Measurements from ENCODE around the gene PSTPIP2. TPM values are rescaled to one million over a fixed set of nuclear protein-coding genes. Genes with fewer than 3 reads are reported as not detected.
"Not testable (repeated sequence)": the region's sequence is repeated elsewhere in the genome, so short reads cannot be mapped to it uniquely, and the experiment has no call there.

Gene PSTPIP2
- total RNA-seq, 2 experiments from 2014 or later = 12.6 to 12.9 TPM

DNA sequence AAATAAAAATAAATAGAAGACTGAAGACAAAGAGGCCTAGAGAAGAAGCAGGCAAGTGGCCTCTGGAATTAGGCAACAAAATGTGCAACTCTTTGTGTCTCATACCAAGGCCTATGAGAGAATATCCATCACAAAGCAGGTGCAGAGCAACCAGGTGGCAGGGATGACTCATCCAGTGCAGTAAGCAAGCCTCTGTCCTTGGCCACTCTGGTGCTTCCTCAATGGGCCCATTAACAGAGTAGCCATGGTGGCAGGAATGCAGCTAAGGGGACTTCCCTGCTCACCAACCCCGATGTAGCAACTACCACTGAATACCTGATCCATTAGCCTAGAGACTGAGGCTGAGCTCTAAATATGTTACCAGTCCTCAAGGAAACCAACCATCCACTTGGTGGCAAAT, 94.0 kb downstream of the PSTPIP2 start:
- ATAC-seq (ENCODE audit: low read depth) (no peak), DNase-seq (no peak)
- POLR2A ChIA-PET = no interaction called here
- Mint-ChIP-seq H3K9me3 (no peaks in the 10 kb centered on the region), H3K36me3 (no peaks in the 10 kb centered on the region), H3K4me3 (no peak overlapping the region), H3K4me1 (peaks cover 6% of the 10 kb centered on the region), H3K27ac (no peak overlapping the region), H3K27me3 (no peaks in the 10 kb centered on the region)

GRCh38 chr18:45976974-45977373, 95.1 kb downstream of the PSTPIP2 start:
- Mint-ChIP-seq H3K4me3 (no peak overlapping the region), H3K9me3 (no peaks in the 10 kb centered on the region), H3K4me1 (peaks cover 6% of the 10 kb centered on the region), H3K27ac (no peak overlapping the region), H3K36me3 (no peaks in the 10 kb centered on the region), H3K27me3 (no peaks in the 10 kb centered on the region)
- POLR2A ChIA-PET = interaction anchor here (0.7 to 2.0 kb wide), 2 partner anchors 21 to 121 kb away, joined by 3 to 7 read pairs; no protein-coding TSS in a partner anchor
- ATAC-seq (ENCODE audit: low read depth) (no peak), DNase-seq (no peak)

GRCh38 chr18:45976566-45976965, 95.5 kb downstream of the PSTPIP2 start:
- Mint-ChIP-seq H3K4me1 (peaks cover 6% of the 10 kb centered on the region), H3K36me3 (no peaks in the 10 kb centered on the region), H3K4me3 (no peak overlapping the region), H3K27ac (no peak overlapping the region), H3K9me3 (no peaks in the 10 kb centered on the region), H3K27me3 (no peaks in the 10 kb centered on the region)
- POLR2A ChIA-PET = interaction anchor here (0.7 to 2.0 kb wide), 2 partner anchors 21 to 121 kb away, joined by 3 to 7 read pairs; no protein-coding TSS in a partner anchor
- ATAC-seq (ENCODE audit: low read depth) = no peak
- no peak for DNase-seq

DNA sequence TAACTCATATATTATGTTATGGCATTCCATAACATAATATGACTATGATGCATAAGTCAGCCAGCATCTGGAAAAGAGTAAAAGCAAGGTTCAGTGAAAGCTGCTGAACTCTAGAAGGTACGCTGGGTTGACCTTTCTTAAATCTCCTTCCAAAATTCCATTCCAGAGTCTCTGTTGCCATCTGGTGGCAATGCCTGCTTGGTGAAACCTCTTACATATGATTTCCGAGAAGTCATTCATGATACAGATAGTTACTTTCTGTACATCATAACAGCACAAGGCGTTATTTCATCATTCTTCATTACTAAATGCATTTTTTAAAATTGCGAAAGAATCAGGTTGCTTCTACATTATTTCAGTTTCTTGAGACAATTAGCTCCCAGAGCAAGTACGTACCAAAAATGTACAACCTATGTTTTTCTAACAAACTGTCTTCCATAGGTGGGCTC, 97.9 kb downstream of the PSTPIP2 start:
- peak; percentile 86 for ATAC-seq (ENCODE audit: low read depth)
- no peaks in the 10 kb centered on the region for H3K9me3 Mint-ChIP-seq
- H3K27me3 Mint-ChIP-seq = no peaks in the 10 kb centered on the region
- peaks cover 6% of the 10 kb centered on the region for H3K4me1 Mint-ChIP-seq
- POLR2A ChIA-PET = interaction anchor here (0.6 to 1.1 kb wide), 3 partner anchors 83 to 100 kb away, joined by 3 to 6 read pairs (median 5); no protein-coding TSS in a partner anchor
- H3K36me3 Mint-ChIP-seq = no peaks in the 10 kb centered on the region
- no peak overlapping the region for H3K4me3 Mint-ChIP-seq
- no peak for DNase-seq
- peak overlapping the region; percentile 76 for H3K27ac Mint-ChIP-seq

DNA sequence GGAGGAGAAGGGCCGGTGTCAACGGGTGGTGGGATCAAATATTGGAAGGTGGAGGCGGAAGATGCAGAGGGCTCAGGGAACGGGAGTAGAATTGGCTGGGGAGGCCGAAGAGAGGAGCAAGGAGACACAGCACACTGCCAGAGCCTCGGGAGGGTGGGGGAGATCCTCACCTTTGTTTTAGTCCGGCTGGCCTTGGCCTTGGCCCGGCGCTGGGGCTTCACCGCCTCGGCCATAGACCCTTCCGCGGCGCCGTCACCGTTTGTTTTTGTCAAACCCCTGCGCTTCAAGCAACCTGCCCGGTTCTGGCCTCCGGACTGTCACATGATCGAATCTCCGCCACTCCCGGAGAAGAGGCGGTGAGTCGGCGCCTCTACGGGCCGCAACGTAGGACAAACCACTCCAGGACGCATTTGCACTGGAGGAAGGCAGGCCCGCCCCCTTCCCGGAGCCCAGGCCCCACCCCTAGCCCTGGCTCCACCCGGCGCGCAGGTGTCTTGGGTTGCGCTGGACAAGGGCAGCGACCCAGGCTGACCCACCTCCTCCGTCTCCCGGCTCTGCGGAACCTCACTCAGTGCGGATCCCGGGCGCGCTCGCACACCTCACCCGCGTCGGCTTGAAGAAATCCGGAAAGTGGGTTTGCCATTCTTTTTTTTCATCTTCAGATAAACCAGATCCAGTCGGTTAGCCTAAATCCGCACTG, 104.9 kb downstream of the PSTPIP2 start, which contains the start of gene EPG5:
Gene EPG5, minus strand, starts transcription at position 323 of the 700 bp plus-strand sequence. Its CDS starts 90 bp downstream, at position 233.
- POLR2A ChIA-PET = no interaction called here
- ATAC-seq (ENCODE audit: low read depth) = peak; percentile 97
- no peaks in the 10 kb centered on the region for H3K27me3 Mint-ChIP-seq
- DNase-seq = peak; percentile 92
- peaks cover 28% of the 10 kb centered on the region for H3K4me1 Mint-ChIP-seq
- no peaks in the 10 kb centered on the region for H3K9me3 Mint-ChIP-seq
- H3K36me3 Mint-ChIP-seq = no peaks in the 10 kb centered on the region
- peak within 1 kb of the TSS; percentile 99 for H3K4me3 Mint-ChIP-seq
- peak within 1 kb of the TSS; percentile 92 for H3K27ac Mint-ChIP-seq

DNA sequence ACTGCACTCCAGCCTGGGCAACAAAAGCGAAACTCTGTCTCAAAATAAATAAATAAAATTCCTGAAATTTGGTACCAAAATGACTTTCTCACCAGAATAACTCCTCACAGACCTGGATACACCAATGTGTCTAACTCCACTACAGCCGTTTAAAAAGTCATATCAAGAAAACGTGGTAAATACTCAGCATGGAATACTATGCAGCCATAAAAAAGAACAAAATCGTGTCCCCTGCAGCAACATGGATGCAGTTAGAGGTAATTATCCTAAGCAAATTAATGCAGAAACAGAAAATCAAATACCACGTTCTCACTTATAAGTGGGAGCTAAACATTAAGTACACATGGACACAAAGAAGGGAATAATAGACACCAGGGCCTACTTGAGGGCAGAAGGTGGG, 107.1 kb downstream of the PSTPIP2 start:
- DNase-seq; POLR2A ChIA-PET; ATAC-seq (ENCODE audit: low read depth); H3K36me3 Mint-ChIP-seq; H3K27ac Mint-ChIP-seq; H3K27me3 Mint-ChIP-seq; H3K9me3 Mint-ChIP-seq: not testable (repeated sequence)
- Mint-ChIP-seq H3K4me1 (peaks cover 37% of the 10 kb centered on the region), H3K4me3 (peak overlapping the region; percentile 29)

- Mint-ChIP-seq H3K27ac (peak overlapping the region; percentile 22), H3K9me3 (no peaks in the 10 kb centered on the region), H3K36me3 (peaks cover 10% of the 10 kb centered on the region), H3K4me3 (no peak overlapping the region), H3K27me3 (no peaks in the 10 kb centered on the region), H3K4me1 (peaks cover 36% of the 10 kb centered on the region)
- POLR2A ChIA-PET = interaction anchor here (0.8 to 1.0 kb wide), 2 partner anchors 35 to 54 kb away, joined by 3 to 4 read pairs; no protein-coding TSS in a partner anchor
- no peak for ATAC-seq (ENCODE audit: low read depth)
- DNase-seq = no peak
These were observed 109.2 kb downstream of the PSTPIP2 start for GRCh38 chr18:45962866-45963265.

GRCh38 chr18:45962461-45962860, 109.6 kb downstream of the PSTPIP2 start:
- no peak overlapping the region for H3K4me3 Mint-ChIP-seq
- DNase-seq (no peak), ATAC-seq (ENCODE audit: low read depth) (no peak)
- H3K4me1 Mint-ChIP-seq = peaks cover 33% of the 10 kb centered on the region
- no peak overlapping the region for H3K27ac Mint-ChIP-seq
- H3K9me3 Mint-ChIP-seq = no peaks in the 10 kb centered on the region
- POLR2A ChIA-PET = interaction anchor here (0.8 kb wide), 1 partner anchor 54 kb away, joined by 4 read pairs; no protein-coding TSS in a partner anchor
- peaks cover 10% of the 10 kb centered on the region for H3K36me3 Mint-ChIP-seq
- no peaks in the 10 kb centered on the region for H3K27me3 Mint-ChIP-seq

DNA sequence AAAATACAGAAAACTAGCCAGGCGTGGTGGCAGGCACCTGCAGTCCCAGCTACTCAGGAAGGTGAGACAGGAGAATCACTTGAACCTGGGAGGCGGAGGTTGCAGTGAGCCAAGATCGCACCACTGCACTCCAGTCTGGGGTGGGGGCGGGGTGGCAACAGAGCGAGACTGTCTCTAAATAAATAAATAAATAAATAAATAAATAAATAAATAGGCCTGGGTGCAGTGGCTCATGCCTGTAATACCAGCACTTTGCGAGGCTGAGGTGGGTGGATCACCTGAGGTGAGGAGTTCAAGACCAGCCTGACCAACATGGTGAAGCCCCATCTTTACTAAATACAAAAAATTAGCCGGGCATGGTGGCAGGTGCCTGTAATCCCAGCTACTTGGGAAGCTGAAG, 112.6 kb downstream of the PSTPIP2 start:
- H3K4me3 Mint-ChIP-seq; H3K9me3 Mint-ChIP-seq; ATAC-seq (ENCODE audit: low read depth); H3K27me3 Mint-ChIP-seq; H3K27ac Mint-ChIP-seq; POLR2A ChIA-PET; DNase-seq: not testable (repeated sequence)
- peaks cover 25% of the 10 kb centered on the region for H3K4me1 Mint-ChIP-seq
- peaks cover 20% of the 10 kb centered on the region for H3K36me3 Mint-ChIP-seq

DNA sequence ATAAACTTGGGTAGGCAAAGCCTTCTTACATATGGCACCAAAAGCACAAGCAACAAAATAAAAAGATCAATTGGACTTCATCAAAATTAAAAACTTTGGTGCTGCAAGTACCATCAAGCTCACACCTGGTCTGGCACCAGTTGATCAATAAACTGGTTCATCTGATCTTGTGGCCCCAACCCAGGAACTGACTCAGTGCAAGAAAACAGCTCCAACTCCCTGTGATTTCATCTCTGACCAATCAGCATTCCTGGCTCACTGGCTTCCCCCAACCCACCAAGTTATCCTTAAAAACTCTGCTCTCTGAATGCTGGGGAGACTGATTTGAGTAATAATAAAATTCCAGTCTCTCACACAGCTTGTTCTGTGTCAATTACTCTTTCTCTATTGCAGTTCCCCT, 113.3 kb downstream of the PSTPIP2 start:
- H3K4me3 Mint-ChIP-seq = no peak overlapping the region
- no peak for DNase-seq
- no peak for ATAC-seq (ENCODE audit: low read depth)
- POLR2A ChIA-PET = no interaction called here
- peaks cover 25% of the 10 kb centered on the region for H3K4me1 Mint-ChIP-seq
- no peaks in the 10 kb centered on the region for H3K9me3 Mint-ChIP-seq
- no peaks in the 10 kb centered on the region for H3K27me3 Mint-ChIP-seq
- peaks cover 24% of the 10 kb centered on the region for H3K36me3 Mint-ChIP-seq
- H3K27ac Mint-ChIP-seq = no peak overlapping the region

DNA sequence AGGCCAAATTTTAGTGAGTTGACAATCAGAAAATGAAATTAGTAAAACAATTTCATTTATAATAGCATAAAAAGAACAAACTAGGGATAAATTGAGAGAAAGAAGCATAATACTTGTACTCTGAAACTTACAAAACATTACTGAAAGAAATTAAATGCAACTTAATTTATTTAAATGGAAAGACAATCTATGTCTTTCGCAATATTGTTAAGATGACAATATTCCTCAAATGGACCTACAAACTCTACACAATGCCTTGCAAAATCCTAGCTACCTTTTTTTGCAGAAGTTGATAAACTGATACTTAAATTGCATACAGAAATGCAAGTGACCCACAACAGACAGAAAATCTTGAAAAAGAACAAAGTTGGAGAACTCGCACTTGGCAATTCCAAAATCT, 114.0 kb downstream of the PSTPIP2 start:
- no peaks in the 10 kb centered on the region for H3K9me3 Mint-ChIP-seq
- ATAC-seq (ENCODE audit: low read depth) (no peak), DNase-seq (no peak)
- no peaks in the 10 kb centered on the region for H3K27me3 Mint-ChIP-seq
- peaks cover 29% of the 10 kb centered on the region for H3K36me3 Mint-ChIP-seq
- POLR2A ChIA-PET = no interaction called here
- peaks cover 21% of the 10 kb centered on the region for H3K4me1 Mint-ChIP-seq
- no peak overlapping the region for H3K27ac Mint-ChIP-seq
- H3K4me3 Mint-ChIP-seq = no peak overlapping the region

DNA sequence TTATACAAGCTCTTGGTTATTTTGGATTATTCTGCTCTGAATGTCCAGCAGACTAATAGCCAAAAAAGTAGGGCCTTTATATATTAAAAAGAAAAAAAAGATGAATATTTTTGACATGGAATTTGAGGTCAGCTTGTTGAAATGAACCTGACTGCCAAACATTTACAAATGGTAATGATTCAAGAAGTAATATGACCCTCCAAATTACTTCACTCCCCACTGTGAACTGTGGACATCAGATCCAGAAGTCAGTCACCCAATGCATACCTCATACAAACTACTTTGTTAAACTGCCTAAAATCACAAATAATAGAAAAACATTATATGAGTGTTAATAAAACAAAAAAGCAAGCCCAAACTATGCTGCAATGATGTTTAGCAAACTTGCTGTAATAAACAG, 115.0 kb downstream of the PSTPIP2 start:
- H3K27me3 Mint-ChIP-seq = no peaks in the 10 kb centered on the region
- DNase-seq (no peak), ATAC-seq (ENCODE audit: low read depth) (no peak)
- no peak overlapping the region for H3K27ac Mint-ChIP-seq
- peaks cover 35% of the 10 kb centered on the region for H3K36me3 Mint-ChIP-seq
- H3K4me1 Mint-ChIP-seq = peaks cover 13% of the 10 kb centered on the region
- no peaks in the 10 kb centered on the region for H3K9me3 Mint-ChIP-seq
- POLR2A ChIA-PET = no interaction called here
- H3K4me3 Mint-ChIP-seq = no peak overlapping the region

DNA sequence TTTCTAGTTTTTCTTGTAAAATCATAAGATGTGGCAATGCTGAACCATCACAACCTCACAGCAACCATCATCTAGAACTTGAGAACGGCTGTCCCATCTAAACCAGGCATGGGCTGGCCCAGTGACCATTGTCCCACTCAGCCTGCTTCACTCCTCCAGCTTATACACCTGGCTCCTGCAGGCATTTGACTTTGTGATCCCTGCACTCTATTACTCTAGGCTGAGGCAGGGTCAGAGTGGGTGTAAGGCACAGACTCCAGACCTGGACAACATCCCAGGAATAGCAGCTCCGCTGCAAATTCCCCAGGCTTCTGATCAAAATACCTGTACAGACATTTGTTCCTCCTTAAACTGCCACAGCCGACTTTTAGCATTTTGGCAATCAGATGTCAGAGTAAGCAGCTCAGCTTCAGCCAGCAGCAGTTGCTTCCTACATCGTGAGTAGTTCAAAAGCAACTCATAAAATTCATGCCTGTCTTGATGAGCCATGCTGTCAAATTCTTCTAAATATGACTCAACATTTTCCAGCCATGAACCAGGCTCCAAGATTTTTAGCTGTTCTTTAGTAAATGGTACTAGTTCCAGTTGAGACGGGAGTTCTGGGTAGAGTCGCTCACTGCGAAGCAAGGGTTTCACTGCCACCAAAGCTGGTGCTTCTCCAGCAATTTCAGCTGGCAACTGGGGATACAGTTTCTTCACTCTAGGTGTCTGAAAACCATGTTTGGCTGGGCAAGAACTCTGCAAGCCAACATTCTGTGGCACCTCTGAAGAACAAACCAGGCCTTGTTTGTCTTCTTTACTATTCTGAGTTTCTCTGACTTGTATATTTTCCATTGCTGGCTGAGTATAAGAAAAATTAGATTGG, 117.8 kb downstream of the PSTPIP2 start:
- no peak overlapping the region for H3K27ac Mint-ChIP-seq
- H3K9me3 Mint-ChIP-seq = no peaks in the 10 kb centered on the region
- DNase-seq (no peak), ATAC-seq (ENCODE audit: low read depth) (no peak)
- peaks cover 37% of the 10 kb centered on the region for H3K36me3 Mint-ChIP-seq
- H3K27me3 Mint-ChIP-seq = no peaks in the 10 kb centered on the region
- POLR2A ChIA-PET = interaction anchor here (0.8 kb wide), 1 partner anchor 267 kb away, joined by 4 read pairs; no protein-coding TSS in a partner anchor
- no peak overlapping the region for H3K4me3 Mint-ChIP-seq
- H3K4me1 Mint-ChIP-seq = peaks cover 4% of the 10 kb centered on the region

Data from activated naive CD8-positive, alpha-beta T cell treated with anti-CD3 and anti-CD28 coated beads, Interleukin-2, amount 10 ng/mL, durations not matched to agents 7 days and 5 days (primary cell).